Endodermal cell (in vitro differentiated cells): Measurements from ENCODE around the gene RPTOR. TPM values are rescaled to one million over a fixed set of nuclear protein-coding genes. Genes with fewer than 3 reads are reported as not detected.
A peak's percentile ranks its signal among the peaks of the same experiment; 100 is the strongest.

ENCODE experiments used
- DNase-seq: peaks from one replicate; pipeline ENCODE4 v3.0.0-alpha.2; 2017
- H3K27ac ChIP-seq: 2 replicates; pipeline ENCODE4 v1.5.1; 2013; ENCODE audit warnings: mild to moderate bottlenecking, low read depth, low read length, moderate library complexity
- H3K27me3 ChIP-seq: 2 replicates; pipeline ENCODE4 v1.6.1; 2013; ENCODE audit warnings: mild to moderate bottlenecking, low read length, moderate library complexity; ENCODE audit not compliant: insufficient read depth, control insufficient read depth, poor library complexity, severe bottlenecking
- H3K36me3 ChIP-seq: 2 replicates; pipeline ENCODE4 v1.7.0; 2013; ENCODE audit warnings: mild to moderate bottlenecking, low read length, moderate library complexity; ENCODE audit not compliant: control insufficient read depth, insufficient read depth
- H3K4me1 ChIP-seq: one replicate; pipeline ENCODE4 v1.7.0; 2013; ENCODE audit warnings: low read length; ENCODE audit not compliant: control insufficient read depth, insufficient read depth
- H3K4me3 ChIP-seq: 2 replicates; pipeline ENCODE4 v1.5.1; 2013; ENCODE audit warnings: mild to moderate bottlenecking, low read length, moderate library complexity
- H3K9ac ChIP-seq: 2 replicates; pipeline ENCODE4 v1.6.1; 2013; ENCODE audit warnings: mild to moderate bottlenecking, low read length, moderate library complexity; ENCODE audit not compliant: poor library complexity, severe bottlenecking; ENCODE audit errors: extremely low read depth
- H3K9me3 ChIP-seq: 2 replicates; pipeline ENCODE4 v1.6.1; 2013; ENCODE audit warnings: mild to moderate bottlenecking, low read length, moderate library complexity; ENCODE audit not compliant: control insufficient read depth
- H3K27ac Mint-ChIP-seq: 2 replicates; pipeline ENCODE4 v1.8.0; 2020; ENCODE audit warnings: mixed read lengths
- H3K27me3 Mint-ChIP-seq: 2 replicates; pipeline ENCODE4 v1.8.0; 2021; ENCODE audit warnings: mild to moderate bottlenecking, mixed read lengths; ENCODE audit not compliant: insufficient read depth
- H3K36me3 Mint-ChIP-seq: 2 replicates; pipeline ENCODE4 v1.8.0; 2020; ENCODE audit warnings: low read depth, mixed read lengths
- H3K4me1 Mint-ChIP-seq: 2 replicates; pipeline ENCODE4 v1.8.0; 2020; ENCODE audit warnings: mixed read lengths
- H3K4me3 Mint-ChIP-seq: 2 replicates; pipeline ENCODE4 v1.8.0; 2020; ENCODE audit warnings: mild to moderate bottlenecking, moderate library complexity, mixed read lengths
- H3K9me3 Mint-ChIP-seq: 2 replicates; pipeline ENCODE4 v1.8.0; 2020; ENCODE audit warnings: mild to moderate bottlenecking, mixed read lengths
- CTCF ChIP-seq: fragments of 200-600 bp; sonication (generic); conservative IDR thresholded peaks from 2 replicates; pipeline ENCODE4 v1.5.0; 2021; ENCODE audit warnings: antibody characterized with exemption, mild to moderate bottlenecking
- WGBS, 2 experiments: methylation state at CpG; one replicate each; pipeline versions ENCODE4 v1.1.5 to v1.1.7; 2013; ENCODE audit warnings: missing lambda C conversion rate in 2 of 2, mixed read lengths in 1 of 2; ENCODE audit not compliant: insufficient coverage in 1 of 2, insufficient read length in 1 of 2; 5-methylcytosine and 5-hydroxymethylcytosine counted together
- total RNA-seq, 2 donors: library from RNA; stranded (reverse); fragmentation: NEBNext Ultra II Directional in 1 of 2; extraction: Animal tissue kit (Norgen Biotek cat#: 25700) in 1 of 2; gene quantifications; 2 replicates in 1 of 2; 3 replicates in 1 of 2; pipeline ENCODE4 v1.2.1, GENCODE V29; 2021

Gene RPTOR
- total RNA-seq, 2 donors from 2014 or later, result 45.1 to 53.4 TPM

- H3K9me3 Mint-ChIP-seq, result no peaks in the 10 kb centered on the region
These were observed 444.9 kb downstream of the RPTOR start for GRCh38 chr17:80989586-80989913.

GRCh38 chr17:80990921-80991644, 446.4 kb downstream of the RPTOR start:
- TF ChIP-seq CTCF, result no peak
- H3K4me3 Mint-ChIP-seq, result peak overlapping the region; percentile 58
- peaks cover 11% of the 10 kb centered on the region for H3K36me3 Mint-ChIP-seq
- Histone ChIP-seq H3K27ac (no peak overlapping the region), H3K4me1 (peaks cover 5% of the 10 kb centered on the region), H3K27me3 (no peaks in the 10 kb centered on the region), H3K9ac (no peak overlapping the region), H3K4me3 (peak overlapping the region; percentile 81), H3K9me3 (no peaks in the 10 kb centered on the region), H3K36me3 (no peaks in the 10 kb centered on the region)
- WGBS, 2 experiments, result 72 to 76% methylated on average over 16 to 22 of the region's 22 CpGs
- no peak overlapping the region for H3K27ac Mint-ChIP-seq
- H3K9me3 Mint-ChIP-seq, result no peaks in the 10 kb centered on the region
- peak; percentile 59 for DNase-seq
- peaks cover 5% of the 10 kb centered on the region for H3K4me1 Mint-ChIP-seq
- H3K27me3 Mint-ChIP-seq, result peaks cover 2% of the 10 kb centered on the region

More at GRCh38 chr17:80989586-80989913, 444.9 kb downstream of the RPTOR start:
- peaks cover 5% of the 10 kb centered on the region for H3K4me1 ChIP-seq
- Mint-ChIP-seq H3K4me3 (no peak overlapping the region), H3K27me3 (peaks cover 3% of the 10 kb centered on the region), H3K27ac (no peak overlapping the region), H3K4me1 (peaks cover 5% of the 10 kb centered on the region), H3K36me3 (no peaks in the 10 kb centered on the region)
- H3K36me3 ChIP-seq, result no peaks in the 10 kb centered on the region
- H3K9ac ChIP-seq, result no peak overlapping the region
- no peak for TF ChIP-seq CTCF
- no peak overlapping the region for H3K4me3 ChIP-seq
- H3K9me3 ChIP-seq, result no peaks in the 10 kb centered on the region
- 95 to 96% methylated on average over 11 of the region's 11 CpGs for WGBS, 2 experiments
- H3K27me3 ChIP-seq, result no peaks in the 10 kb centered on the region
- no peak for DNase-seq
- no peak overlapping the region for H3K27ac ChIP-seq

DNA sequence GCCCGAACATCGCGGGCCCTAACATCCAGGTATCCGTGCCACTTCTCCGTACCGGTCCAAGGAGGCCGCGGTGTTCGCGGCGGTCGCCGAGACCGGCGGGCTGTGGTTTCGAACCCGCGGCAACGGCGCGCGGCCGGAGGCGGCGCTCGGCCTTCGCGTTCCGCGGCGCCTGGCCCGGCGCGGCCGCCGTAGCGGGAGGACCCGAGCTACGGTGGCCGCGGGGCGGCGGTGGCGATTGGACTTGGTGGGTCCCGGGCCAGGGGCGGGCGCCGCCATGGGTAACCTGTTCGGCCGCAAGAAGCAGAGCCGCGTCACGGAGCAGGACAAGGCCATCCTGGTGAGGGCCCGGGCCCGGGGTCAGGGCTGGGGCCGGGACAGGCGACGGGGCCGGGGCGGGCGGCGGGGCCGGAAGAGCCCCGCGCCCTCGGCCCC, 447.0 kb downstream of the RPTOR start, which contains the start of gene CHMP6:
Gene CHMP6 (plus strand): TSS at position 197 of the 432 bp plus-strand sequence. CDS start 78 bp downstream, at position 275.
- no peak within 1 kb of the TSS for H3K27ac ChIP-seq
- peak within 1 kb of the TSS; percentile 81 for H3K4me3 ChIP-seq
- H3K4me1 Mint-ChIP-seq, result peaks cover 5% of the 10 kb centered on the region
- H3K27me3 ChIP-seq, result no peaks in the 10 kb centered on the region
- WGBS, 2 experiments, result 1 to 3% methylated on average over 6 to 66 of the region's 66 CpGs
- H3K27me3 Mint-ChIP-seq, result peaks cover 2% of the 10 kb centered on the region
- H3K9me3 Mint-ChIP-seq, result no peaks in the 10 kb centered on the region
- peak; percentile 90 for DNase-seq
- no peaks in the 10 kb centered on the region for H3K9me3 ChIP-seq
- peaks cover 15% of the 10 kb centered on the region for H3K36me3 Mint-ChIP-seq
- peak within 1 kb of the TSS; percentile 58 for H3K4me3 Mint-ChIP-seq
- H3K9ac ChIP-seq, result peak within 1 kb of the TSS; percentile 41
- H3K36me3 ChIP-seq, result peaks cover 6% of the 10 kb centered on the region
- H3K27ac Mint-ChIP-seq, result no peak within 1 kb of the TSS
- TF ChIP-seq CTCF, result peak; percentile 31
- peaks cover 5% of the 10 kb centered on the region for H3K4me1 ChIP-seq
